SU-DHL-6 (cell line): ENCODE results near the gene SYNGR2.

Experiments used
- CTCF ChIP-seq: fragments of 200-600 bp; sonication (generic); IDR thresholded peaks from one replicate; pipeline ENCODE4 v1.5.1; 2017; ENCODE audit warnings: antibody characterized with exemption, mild to moderate bottlenecking, low read length, moderate library complexity; ENCODE audit not compliant: insufficient read depth, poor library complexity, severe bottlenecking
- EZH2phosphoT487 ChIP-seq: fragments of 200-600 bp; sonication (generic), shearing (Covaris generic); conservative IDR thresholded peaks from 2 replicates; pipeline ENCODE4 v1.6.1; 2018; ENCODE audit warnings: mild to moderate bottlenecking, antibody characterized with exemption, low read length, moderate library complexity, mixed read lengths

- TF ChIP-seq CTCF (no peak), EZH2phosphoT487 (no peak)
Measured at GRCh38 chr17:78185981-78186691, 17.8 kb downstream of the SYNGR2 start.
